BJ (cell line): ENCODE measurements around the gene PRICKLE2. TPM values are rescaled to one million over a fixed set of nuclear protein-coding genes. Genes with fewer than 3 reads are reported as not detected.

Experiments
- CTCF ChIA-PET: fragments of 350-600 bp; formaldehyde crosslinking; extraction: SDS; loops from one replicate; lab custom pipeline; 2021; ENCODE audit warnings: antibody characterized with exemption, inconsistent platforms; lab: Yijun Ruan, JAX
- POLR2A ChIA-PET: fragments of 300-600 bp; sonication (Branson Sonifier 250); formaldehyde crosslinking; extraction: SDS; loops from one replicate; lab custom pipeline; 2021; ENCODE audit warnings: antibody characterized with exemption; lab: Charles Lee
- DNase-seq: peaks from one replicate; pipeline ENCODE4 v3.0.0-alpha.2; 2011; ENCODE audit warnings: low read depth
- H3K27me3 ChIP-seq: 2 replicates; pipeline ENCODE4 v1.6.0; 2011; ENCODE audit warnings: low read length; ENCODE audit not compliant: control insufficient read depth, insufficient read depth
- H3K36me3 ChIP-seq: 2 replicates; pipeline ENCODE4 v1.5.1; 2011; ENCODE audit warnings: low read length; ENCODE audit not compliant: control insufficient read depth, insufficient read depth
- H3K4me3 ChIP-seq: 2 replicates; pipeline ENCODE4 v1.5.1; 2011; ENCODE audit warnings: low read depth, mild to moderate bottlenecking, control low read depth, low read length
- polyA plus RNA-seq: library from polyadenylated mRNA; depleted of rRNA; stranded (reverse); fragments of >200 nt; gene quantifications from 2 replicates; pipeline ENCODE4 v1.2.3, GENCODE V29; 2011
- TF ChIP-seq, protein P1 (sequence below): IDR thresholded peaks from 2 replicates; pipeline ENCODE4 v1.5.1; 2011; ENCODE audit warnings: low read depth, mild to moderate bottlenecking, control low read depth, inconsistent platforms, low read length, moderate library complexity; ENCODE audit not compliant: insufficient read depth

PRICKLE2 gene
- polyA plus RNA-seq, 1 experiment, result 3.5 TPM

DNA sequence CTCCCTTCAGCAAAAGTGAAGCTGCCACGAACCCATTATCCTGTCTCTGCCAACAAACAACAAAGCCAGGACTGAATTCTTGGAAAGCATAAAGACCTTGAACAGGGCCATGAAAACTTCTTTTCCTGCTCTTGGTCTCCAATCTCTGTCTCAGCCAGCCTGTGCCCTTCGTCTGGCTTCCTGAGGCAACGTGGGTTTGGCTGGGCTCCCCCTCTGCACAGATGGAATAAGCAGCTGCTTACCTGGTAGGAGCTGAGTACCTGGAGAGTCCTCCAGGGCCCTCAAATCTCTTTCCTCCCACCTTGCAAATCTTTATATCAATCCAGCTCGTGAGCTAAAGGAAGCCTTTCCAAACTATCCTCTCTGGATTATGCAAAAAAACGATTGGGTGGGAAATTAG, 104.4 kb downstream of the PRICKLE2 start:
- Histone ChIP-seq H3K4me3 (no peak overlapping the region), H3K36me3 (no peaks in the 10 kb centered on the region; the same call in 1 of the 2 replicates), H3K27me3 (no peaks in the 10 kb centered on the region)
- CTCF ChIA-PET, result interaction anchor here (1.2 kb wide), 1 partner anchor 99 kb away, joined by 3 read pairs; no protein-coding TSS in a partner anchor
- POLR2A ChIA-PET, result no interaction called here
- TF ChIP-seq, protein P1, sequence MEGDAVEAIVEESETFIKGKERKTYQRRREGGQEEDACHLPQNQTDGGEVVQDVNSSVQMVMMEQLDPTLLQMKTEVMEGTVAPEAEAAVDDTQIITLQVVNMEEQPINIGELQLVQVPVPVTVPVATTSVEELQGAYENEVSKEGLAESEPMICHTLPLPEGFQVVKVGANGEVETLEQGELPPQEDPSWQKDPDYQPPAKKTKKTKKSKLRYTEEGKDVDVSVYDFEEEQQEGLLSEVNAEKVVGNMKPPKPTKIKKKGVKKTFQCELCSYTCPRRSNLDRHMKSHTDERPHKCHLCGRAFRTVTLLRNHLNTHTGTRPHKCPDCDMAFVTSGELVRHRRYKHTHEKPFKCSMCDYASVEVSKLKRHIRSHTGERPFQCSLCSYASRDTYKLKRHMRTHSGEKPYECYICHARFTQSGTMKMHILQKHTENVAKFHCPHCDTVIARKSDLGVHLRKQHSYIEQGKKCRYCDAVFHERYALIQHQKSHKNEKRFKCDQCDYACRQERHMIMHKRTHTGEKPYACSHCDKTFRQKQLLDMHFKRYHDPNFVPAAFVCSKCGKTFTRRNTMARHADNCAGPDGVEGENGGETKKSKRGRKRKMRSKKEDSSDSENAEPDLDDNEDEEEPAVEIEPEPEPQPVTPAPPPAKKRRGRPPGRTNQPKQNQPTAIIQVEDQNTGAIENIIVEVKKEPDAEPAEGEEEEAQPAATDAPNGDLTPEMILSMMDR, result no peak
- DNase-seq, result no peak

DNA sequence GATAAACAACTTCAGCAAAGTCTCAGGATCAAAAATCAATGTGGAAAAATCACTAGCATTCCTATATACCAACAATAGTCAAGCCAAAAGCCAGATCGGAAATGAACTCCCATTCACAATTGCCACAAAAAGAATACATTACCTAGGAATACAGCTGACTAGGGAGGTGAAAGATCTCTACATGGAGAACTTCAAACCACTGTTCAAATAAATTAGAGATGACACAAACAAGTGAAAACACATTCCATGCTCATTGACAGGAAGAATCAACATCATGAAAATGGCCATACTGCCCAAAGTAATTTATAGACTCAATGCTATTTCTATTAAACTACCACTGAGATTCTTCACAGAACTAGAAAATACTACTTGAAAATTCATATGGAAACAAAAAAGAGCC, 107.8 kb downstream of the PRICKLE2 start:
- H3K4me3 ChIP-seq, result no peak overlapping the region
- ChIA-PET CTCF (interaction anchor here (1.7 kb wide), 1 partner anchor 10 kb away, joined by 3 read pairs; no protein-coding TSS in a partner anchor), POLR2A (no interaction called here)
- TF ChIP-seq, protein P1, result no peak
- no peaks in the 10 kb centered on the region for H3K27me3 ChIP-seq
- no peak for DNase-seq
- no peaks in the 10 kb centered on the region; the same call in none of the 2 replicates for H3K36me3 ChIP-seq

DNA sequence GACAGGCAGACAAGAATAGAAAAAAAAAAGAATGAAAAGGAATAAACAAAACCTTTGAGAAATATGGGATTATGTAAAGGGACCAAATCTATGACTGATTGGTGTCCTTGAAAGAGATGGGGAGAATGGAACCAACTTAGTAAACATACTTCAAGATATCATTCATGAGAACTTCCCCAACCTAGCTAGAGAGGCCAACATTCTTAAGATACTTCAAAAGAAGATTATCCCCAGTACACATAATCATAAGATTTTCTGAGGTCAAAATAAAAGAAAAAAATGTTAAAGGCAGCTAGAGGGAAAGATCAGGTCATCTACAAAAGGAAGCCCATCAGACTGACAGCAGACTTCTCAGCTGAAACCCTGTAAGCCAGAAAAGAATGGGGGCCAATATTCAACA, 110.6 kb downstream of the PRICKLE2 start:
- H3K27me3 ChIP-seq, result no peaks in the 10 kb centered on the region
- no peak overlapping the region for H3K4me3 ChIP-seq
- no peak for DNase-seq
- no peaks in the 10 kb centered on the region; the same call in 1 of the 2 replicates for H3K36me3 ChIP-seq
- TF ChIP-seq, protein P1, result no peak
- POLR2A ChIA-PET, result interaction anchor here (0.7 kb wide), 1 partner anchor 14 kb away, joined by 5 read pairs; no protein-coding TSS in a partner anchor
- CTCF ChIA-PET, result interaction anchor here (0.6 to 1.3 kb wide), 2 partner anchors 9 to 25 kb away, joined by 3 to 4 read pairs; no protein-coding TSS in a partner anchor

DNA sequence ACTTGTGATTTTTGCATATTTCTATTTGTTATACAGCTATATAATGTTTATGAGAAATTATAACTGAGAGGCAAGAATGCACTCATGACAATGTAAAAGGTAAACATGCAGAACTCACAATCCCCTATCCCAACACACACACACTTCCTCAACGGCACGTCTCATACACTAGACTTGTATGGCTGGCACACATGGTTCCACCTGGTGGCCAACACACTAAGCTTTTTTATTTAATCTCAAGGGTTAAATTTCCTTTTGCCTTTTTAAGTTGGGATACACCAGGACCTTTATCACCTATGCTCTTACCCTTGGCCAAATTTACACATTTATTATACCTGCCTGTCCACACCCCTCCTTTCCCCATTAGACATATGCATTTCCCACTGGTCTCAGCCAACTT, 113.4 kb downstream of the PRICKLE2 start:
- Histone ChIP-seq H3K27me3 (no peaks in the 10 kb centered on the region), H3K4me3 (no peak overlapping the region), H3K36me3 (no peaks in the 10 kb centered on the region; the same call in 1 of the 2 replicates)
- DNase-seq, result no peak
- ChIA-PET POLR2A (no interaction called here), CTCF (no interaction called here)
- TF ChIP-seq, protein P1, result no peak

DNA sequence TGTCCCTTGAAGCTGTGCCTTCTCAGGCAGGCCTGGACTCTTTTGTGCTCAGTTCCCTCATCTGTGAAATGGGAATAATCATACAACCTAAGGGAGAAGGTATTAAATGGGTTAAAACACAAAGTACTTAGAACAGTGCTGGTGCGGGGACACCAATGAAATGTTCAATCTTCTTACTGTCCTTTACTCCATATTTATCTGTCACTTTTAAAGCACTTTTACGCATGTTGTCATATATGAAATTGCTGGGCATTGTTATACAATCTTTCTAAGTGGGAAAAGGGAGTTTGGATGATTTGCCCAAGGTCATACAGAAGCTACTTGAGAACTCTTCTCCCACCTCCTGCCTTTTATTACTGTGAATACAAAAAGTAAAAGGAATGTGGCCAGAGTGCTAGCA, 114.2 kb downstream of the PRICKLE2 start:
- POLR2A ChIA-PET, result no interaction called here
- Histone ChIP-seq H3K27me3 (no peaks in the 10 kb centered on the region), H3K36me3 (no peaks in the 10 kb centered on the region; the same call in 1 of the 2 replicates), H3K4me3 (no peak overlapping the region)
- no peak for DNase-seq
- TF ChIP-seq, protein P1, result no peak
- CTCF ChIA-PET, result interaction anchor here (0.6 kb wide), 1 partner anchor 52 kb away, joined by 3 read pairs; no protein-coding TSS in a partner anchor
